ENCODE data around the gene SNRPA1.
A peak's percentile ranks its signal among the peaks of the same experiment; 100 is the strongest.

DNA sequence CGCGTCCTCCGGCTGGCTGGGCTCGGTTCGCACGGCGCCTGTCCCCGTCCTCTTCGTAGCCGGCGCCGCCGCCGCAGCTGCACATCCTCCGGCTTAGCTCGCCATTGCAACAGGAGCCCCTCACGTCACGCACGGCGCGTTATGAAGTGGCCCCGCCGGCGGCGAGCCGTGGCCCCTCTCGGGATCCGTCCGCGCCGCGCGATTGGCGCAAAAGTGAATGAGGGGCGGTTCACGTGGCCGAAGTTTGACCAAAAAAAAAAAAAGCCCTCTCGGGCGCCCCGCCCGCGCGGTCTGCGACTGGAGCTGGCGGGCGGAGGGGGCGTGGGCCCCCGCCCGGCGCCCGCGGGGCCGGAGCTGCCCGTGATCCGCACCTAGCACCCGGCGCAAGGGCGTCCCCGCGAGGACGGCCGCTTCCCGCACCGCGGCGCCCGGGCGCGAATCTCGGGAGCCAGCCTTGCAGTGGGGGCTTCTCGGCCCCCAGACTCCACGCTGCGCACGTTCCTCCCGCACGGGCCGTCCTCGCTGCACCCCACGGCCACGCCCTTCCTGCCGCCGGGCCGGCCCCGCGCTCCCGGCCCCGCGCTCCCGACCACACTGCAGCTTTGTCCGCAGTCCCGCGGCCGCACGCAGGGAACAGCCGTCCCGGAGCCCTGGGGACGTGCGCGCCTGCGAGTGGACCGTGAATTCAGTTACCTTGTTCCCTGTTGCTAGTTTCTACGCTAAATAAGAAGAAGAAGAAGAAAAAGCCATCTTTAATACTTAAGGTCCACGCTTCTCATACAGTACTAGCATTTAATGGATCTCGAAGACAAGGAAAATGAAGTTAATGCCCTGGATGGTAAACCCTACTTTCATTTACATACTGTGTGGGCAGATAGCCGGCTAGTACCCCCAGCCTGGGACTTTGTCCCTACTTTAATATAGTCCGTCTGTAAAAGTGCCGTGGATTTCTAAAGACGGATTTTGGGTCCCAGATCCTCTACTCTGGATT is 42.9 kb downstream of the SNRPA1 start, which contains the start of gene CHSY1:
- TF ChIP-seq POLR2AphosphoS5 (IDR thresholded peaks at IDR 0.05; ENCODE audit: low read depth, low read length) (peak; percentile 85), TAF1 (IDR thresholded peaks at IDR 0.05; ENCODE audit: borderline replicate concordance, low read depth, low read length) (peak; percentile 58; the same call in 1 of the 2 replicates)
